Stomach smooth muscle (tissue), 2 donors: ENCODE data around the gene FHDC1.
A peak's percentile ranks its signal among the peaks of the same experiment; 100 is the strongest.
"Not testable (repeated sequence)": the region's sequence is repeated elsewhere in the genome, so short reads cannot be mapped to it uniquely, and the experiment has no call there.

ENCODE experiments used
- H3K27ac ChIP-seq: one replicate; pipeline ENCODE4 v1.7.0; 2013; ENCODE audit warnings: mild to moderate bottlenecking, low read length, inconsistent platforms
- H3K27me3 ChIP-seq, 2 donors: one replicate each; pipeline ENCODE4 v1.7.0; 2013; ENCODE audit warnings: low read length in 2 of 2; ENCODE audit not compliant: insufficient read depth in 2 of 2, control insufficient read depth in 1 of 2
- H3K36me3 ChIP-seq, 2 donors: one replicate each; pipeline ENCODE4 v1.7.0; 2013; ENCODE audit warnings: low read length in 2 of 2; ENCODE audit not compliant: control insufficient read depth in 2 of 2, insufficient read depth in 2 of 2
- H3K4me1 ChIP-seq: one replicate; pipeline ENCODE4 v1.7.0; 2013; ENCODE audit warnings: low read length; ENCODE audit not compliant: control insufficient read depth, insufficient read depth
- H3K4me3 ChIP-seq, 2 donors: one replicate each; pipeline ENCODE4 v1.7.0; 2013; ENCODE audit warnings: low read length in 2 of 2
- H3K9ac ChIP-seq, 2 donors: one replicate each; pipeline ENCODE4 v1.7.0; 2013; ENCODE audit warnings: low read length in 2 of 2, mild to moderate bottlenecking in 1 of 2
- H3K9me3 ChIP-seq, 2 donors: one replicate each; pipeline ENCODE4 v1.7.0; 2013; ENCODE audit warnings: low read length in 2 of 2; ENCODE audit not compliant: control insufficient read depth in 2 of 2
- donor health status: healthy.
- donor health status: Pancreatic carcinoma.

Gene FHDC1, protein sequence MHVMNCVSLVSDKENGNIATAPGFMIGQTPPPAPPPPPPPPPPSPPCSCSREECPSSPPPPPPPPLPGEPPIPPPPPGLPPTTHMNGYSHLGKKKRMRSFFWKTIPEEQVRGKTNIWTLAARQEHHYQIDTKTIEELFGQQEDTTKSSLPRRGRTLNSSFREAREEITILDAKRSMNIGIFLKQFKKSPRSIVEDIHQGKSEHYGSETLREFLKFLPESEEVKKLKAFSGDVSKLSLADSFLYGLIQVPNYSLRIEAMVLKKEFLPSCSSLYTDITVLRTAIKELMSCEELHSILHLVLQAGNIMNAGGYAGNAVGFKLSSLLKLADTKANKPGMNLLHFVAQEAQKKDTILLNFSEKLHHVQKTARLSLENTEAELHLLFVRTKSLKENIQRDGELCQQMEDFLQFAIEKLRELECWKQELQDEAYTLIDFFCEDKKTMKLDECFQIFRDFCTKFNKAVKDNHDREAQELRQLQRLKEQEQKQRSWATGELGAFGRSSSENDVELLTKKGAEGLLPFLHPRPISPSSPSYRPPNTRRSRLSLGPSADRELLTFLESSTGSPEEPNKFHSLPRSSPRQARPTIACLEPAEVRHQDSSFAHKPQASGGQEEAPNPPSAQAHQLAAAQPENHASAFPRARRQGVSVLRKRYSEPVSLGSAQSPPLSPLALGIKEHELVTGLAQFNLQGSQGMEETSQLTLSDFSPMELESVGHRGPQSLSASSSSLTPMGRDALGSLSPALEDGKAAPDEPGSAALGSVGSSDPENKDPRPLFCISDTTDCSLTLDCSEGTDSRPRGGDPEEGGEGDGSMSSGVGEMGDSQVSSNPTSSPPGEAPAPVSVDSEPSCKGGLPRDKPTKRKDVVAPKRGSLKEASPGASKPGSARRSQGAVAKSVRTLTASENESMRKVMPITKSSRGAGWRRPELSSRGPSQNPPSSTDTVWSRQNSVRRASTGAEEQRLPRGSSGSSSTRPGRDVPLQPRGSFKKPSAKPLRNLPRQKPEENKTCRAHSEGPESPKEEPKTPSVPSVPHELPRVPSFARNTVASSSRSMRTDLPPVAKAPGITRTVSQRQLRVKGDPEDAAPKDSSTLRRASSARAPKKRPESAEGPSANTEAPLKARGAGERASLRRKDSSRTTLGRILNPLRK

DNA sequence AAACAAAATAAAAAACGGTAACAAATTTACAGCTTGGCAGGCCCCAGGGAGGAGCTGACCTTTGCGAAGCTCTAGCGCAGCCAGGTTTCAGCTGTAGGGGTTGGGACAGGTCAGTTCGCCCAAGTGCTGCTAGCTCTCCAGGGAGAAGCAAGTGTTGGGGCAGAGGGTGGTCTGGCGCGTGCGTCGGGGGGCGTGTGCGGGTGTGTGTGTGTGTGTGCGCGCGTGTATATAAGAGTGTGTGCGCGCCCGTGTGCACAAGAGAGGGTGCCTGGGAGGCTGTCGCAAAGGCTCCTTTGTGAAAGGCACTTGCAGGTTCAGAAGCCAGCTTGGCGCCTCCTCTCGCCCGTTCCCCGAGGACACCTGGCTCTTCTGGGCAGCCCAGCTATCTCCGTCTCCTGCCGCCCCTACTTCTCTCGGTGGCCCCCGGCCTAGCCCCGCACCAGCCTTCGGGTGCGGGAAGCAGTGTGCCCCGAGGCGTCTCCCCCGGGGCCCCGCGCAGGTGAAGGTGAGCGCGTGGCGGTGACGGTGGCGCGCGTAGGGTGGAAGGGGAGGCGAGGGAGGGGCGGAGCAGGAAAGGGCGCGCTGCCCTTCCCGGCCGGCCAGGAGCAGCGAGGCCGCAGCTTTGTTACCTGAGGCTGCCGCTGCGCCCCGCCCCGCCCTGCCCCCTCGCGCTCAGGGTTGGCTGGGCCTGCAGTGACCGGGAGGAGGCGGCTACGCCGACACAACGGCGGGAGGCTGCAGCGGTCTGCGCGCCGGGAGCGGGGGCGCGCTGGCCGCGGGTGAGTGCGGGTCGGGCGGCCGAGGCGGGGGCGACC is at the start of gene FHDC1:
TSS of gene FHDC1 (plus strand) at position 693 of the 815 bp plus-strand sequence. CDS start 6,735 bp downstream, outside the sequence.
- Histone ChIP-seq H3K36me3 (no peaks in the 10 kb centered on the region), H3K27me3 (peaks cover 24 to 40% of the 10 kb centered on the region in 2 donors), H3K9ac (no peak within 1 kb of the TSS), H3K4me1 (peaks cover 23% of the 10 kb centered on the region), H3K4me3 (peak within 1 kb of the TSS; percentile 56 to 77), H3K9me3 (no peaks in the 10 kb centered on the region), H3K27ac (no peak within 1 kb of the TSS)

DNA sequence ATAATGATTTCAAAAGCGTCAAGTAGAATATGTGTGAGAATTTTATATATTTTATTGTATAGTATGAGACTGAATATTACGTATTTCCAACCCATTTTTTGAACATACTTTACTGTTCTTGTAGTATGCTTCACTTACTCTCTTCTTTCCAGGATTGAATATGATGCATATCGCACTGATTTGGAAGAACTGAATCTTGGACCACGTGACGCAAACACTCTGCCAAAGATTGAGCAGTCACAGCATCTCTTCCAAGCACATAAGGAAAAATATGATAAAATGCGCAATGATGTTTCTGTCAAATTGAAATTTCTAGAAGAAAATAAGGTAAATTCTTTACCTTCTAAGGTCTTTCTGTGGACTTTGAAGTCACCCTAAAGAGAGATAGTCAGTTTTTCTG is 48.1 kb upstream of the FHDC1 start:
- no peak overlapping the region for H3K9ac ChIP-seq
- no peaks in the 10 kb centered on the region for H3K4me1 ChIP-seq
- no peak overlapping the region for H3K4me3 ChIP-seq
- no peaks in the 10 kb centered on the region for H3K9me3 ChIP-seq
- no peaks in the 10 kb centered on the region for H3K27me3 ChIP-seq
- peaks cover 10 to 15% of the 10 kb centered on the region in 2 donors for H3K36me3 ChIP-seq
- no peak overlapping the region for H3K27ac ChIP-seq

DNA sequence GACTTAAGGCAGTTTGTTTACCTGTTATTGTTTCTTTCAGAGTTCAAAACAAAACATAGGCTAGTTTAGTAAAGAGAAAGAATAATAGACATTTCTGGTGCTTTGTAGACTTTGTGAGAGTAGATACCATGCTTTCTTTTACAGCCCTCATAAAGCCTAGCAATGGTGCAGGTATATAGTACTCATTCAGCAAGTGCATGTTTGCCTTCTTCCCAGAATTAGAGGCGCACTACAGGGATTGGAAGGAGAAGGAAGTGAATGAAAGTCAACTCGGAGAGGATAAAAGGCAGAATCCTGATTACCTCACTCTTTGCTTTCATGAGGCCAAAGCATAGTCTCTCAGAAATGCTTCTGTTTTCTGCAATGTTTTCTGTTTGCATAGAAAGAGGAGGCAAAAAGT is 43.1 kb upstream of the FHDC1 start:
- Histone ChIP-seq H3K4me3 (no peak overlapping the region), H3K9ac (no peak overlapping the region), H3K27ac (no peak overlapping the region), H3K27me3 (no peaks in the 10 kb centered on the region), H3K4me1 (no peaks in the 10 kb centered on the region), H3K36me3 (peaks cover 10 to 15% of the 10 kb centered on the region in 2 donors), H3K9me3 (no peaks in the 10 kb centered on the region)

DNA sequence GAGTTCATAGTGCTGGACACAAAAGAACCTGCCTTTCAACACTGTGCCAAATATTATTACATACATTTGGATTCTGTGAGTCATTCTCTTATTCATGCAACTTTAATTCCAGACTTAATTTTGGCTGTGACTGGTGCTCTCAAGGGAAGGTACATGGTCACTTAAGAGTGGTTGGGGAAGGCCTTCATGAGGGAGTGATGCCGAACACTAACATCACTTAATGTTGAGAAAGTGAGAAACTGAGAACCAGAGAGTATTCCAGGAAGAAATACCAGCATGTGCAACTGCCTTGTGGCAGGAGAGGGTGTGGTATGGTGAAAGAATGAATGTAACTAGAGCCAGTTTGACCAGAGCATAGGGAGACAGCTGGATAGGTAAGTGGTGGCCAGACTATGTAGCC is 41.5 kb upstream of the FHDC1 start:
- Histone ChIP-seq H3K36me3 (peaks cover 6 to 12% of the 10 kb centered on the region in 2 donors), H3K4me1 (no peaks in the 10 kb centered on the region), H3K9me3 (no peaks in the 10 kb centered on the region), H3K9ac (no peak overlapping the region), H3K27ac (no peak overlapping the region), H3K27me3 (no peaks in the 10 kb centered on the region), H3K4me3 (no peak overlapping the region)

DNA sequence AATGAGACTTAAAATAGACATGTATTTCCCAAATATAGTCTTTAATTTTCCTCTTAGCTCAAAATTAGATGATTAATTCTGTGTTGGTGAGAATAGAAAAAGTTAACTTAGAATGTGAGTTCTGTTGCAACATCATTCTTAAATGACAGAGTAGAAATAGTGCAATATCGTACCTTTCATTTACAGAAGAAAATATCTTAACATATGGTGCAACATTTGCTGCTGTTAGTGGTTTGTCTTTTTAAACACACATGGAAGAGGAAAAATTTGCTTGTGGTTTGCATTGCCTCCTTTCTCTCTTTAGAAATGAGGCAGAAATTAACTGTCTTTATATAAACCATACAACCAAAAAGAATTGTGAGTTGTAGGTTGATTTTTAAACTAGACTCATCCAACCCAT is 39.3 kb upstream of the FHDC1 start:
- no peaks in the 10 kb centered on the region for H3K27me3 ChIP-seq
- no peak overlapping the region for H3K27ac ChIP-seq
- no peak overlapping the region for H3K4me3 ChIP-seq
- no peak overlapping the region for H3K9ac ChIP-seq
- H3K4me1 ChIP-seq = no peaks in the 10 kb centered on the region
- no peaks in the 10 kb centered on the region for H3K9me3 ChIP-seq
- H3K36me3 ChIP-seq = peaks cover 3 to 12% of the 10 kb centered on the region in 2 donors

DNA sequence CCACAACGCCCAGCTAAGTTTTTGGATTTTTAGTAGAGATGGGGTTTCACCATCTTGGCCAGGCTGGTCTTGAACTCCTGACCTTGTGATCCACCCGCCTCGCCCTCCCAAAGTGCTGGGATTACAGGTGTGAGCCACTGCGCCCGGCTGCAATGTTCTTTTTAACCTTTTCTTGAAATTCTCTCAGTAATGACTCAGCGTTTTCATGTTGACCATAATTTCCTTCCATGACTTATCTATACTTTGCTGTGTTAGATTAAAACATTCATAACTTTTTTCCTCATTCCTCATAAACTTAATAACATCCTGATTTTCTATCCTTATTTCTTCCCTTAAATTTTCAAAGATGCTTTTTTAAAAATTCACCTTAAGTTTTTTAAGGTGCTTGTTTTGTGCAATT is 38.0 kb upstream of the FHDC1 start:
- H3K36me3 ChIP-seq, H3K4me1 ChIP-seq, H3K9ac ChIP-seq, H3K9me3 ChIP-seq, H3K27me3 ChIP-seq, H3K4me3 ChIP-seq, H3K27ac ChIP-seq: not testable (repeated sequence)

DNA sequence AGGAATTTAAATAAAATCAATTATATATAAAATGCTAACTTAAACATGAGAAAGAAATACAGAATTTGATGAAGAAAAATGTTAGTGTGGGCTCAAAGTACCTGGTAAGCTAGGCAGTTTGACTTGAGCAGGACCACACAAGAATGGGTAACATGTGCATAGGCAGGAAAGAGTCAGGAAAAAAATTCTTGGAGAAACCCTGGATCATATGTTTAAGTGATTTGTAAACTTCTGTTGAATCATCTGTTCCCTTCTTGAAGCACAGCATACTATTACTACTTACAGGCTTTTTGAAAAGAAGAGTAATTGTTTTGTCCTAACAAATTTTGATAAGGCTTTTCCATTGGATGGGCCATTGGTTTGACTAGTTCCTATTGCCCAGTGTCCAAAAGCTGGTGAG is 37.5 kb upstream of the FHDC1 start:
- H3K27ac ChIP-seq = no peak overlapping the region
- no peaks in the 10 kb centered on the region for H3K27me3 ChIP-seq
- H3K4me1 ChIP-seq = no peaks in the 10 kb centered on the region
- H3K9ac ChIP-seq = no peak overlapping the region
- no peak overlapping the region for H3K4me3 ChIP-seq
- no peaks in the 10 kb centered on the region for H3K9me3 ChIP-seq
- no peaks in the 10 kb centered on the region for H3K36me3 ChIP-seq

DNA sequence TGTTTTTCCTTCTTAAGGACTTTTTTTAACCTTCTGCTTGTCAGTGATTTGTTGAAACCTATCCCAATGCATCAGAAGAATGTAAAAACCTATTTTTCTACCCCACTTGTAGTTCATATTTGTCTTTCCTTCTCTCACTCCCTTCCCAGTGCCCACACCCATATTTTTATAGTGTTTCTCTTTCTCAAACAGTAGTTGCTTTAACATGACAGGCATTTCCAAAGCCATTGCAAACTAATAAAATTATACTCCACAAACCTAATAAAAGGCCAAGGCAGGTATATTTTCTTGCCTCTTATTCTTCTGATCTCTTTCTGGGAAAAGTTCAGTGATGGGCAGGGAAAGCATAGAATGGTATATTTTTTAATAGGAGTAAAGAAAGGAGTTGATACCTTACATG is 35.7 kb upstream of the FHDC1 start:
- Histone ChIP-seq H3K27ac (no peak overlapping the region), H3K36me3 (no peaks in the 10 kb centered on the region), H3K4me3 (no peak overlapping the region), H3K9ac (no peak overlapping the region), H3K27me3 (no peaks in the 10 kb centered on the region), H3K4me1 (no peaks in the 10 kb centered on the region), H3K9me3 (no peaks in the 10 kb centered on the region)

DNA sequence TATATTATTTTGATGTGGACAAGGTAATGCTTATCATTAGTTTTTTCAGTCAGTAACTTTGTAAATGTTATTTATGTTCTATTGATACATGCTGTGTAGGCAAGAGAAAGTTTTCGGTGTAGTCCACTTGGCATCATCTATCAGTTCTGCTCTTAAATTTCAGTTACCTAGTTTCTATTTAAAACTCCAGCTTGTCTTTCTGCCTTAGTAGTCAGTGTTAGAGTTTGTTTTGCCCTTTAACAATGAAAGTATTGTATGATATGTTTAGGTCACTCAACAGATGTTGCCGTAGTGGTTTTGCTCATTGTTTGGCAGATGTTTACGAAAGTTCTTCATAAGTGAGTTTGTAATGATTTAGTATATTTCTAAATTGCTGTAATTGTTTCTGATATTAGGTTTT is 34.9 kb upstream of the FHDC1 start:
- H3K36me3 ChIP-seq = no peaks in the 10 kb centered on the region
- no peak overlapping the region for H3K9ac ChIP-seq
- H3K4me1 ChIP-seq = no peaks in the 10 kb centered on the region
- H3K27ac ChIP-seq = no peak overlapping the region
- no peaks in the 10 kb centered on the region for H3K27me3 ChIP-seq
- no peaks in the 10 kb centered on the region for H3K9me3 ChIP-seq
- no peak overlapping the region for H3K4me3 ChIP-seq

DNA sequence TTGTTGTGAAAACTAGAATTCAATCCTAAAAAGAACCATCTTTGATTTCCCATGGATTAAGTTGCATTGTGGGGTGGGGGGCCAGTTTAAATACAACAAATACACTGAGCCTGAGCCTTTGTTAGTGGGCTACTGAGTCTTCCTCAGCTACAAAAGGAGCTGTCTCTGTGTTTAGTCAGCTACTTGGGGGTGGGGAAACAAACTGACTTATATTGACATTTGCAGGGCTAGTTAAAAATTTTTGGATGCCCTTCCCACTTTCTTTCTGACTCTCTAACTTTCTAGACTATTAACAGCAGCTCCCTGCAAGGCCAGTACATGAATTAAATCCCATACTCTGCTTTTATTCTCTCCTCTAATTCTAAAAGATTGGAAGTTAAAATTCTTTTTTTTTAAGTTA is 32.5 kb upstream of the FHDC1 start:
- no peak overlapping the region for H3K9ac ChIP-seq
- no peaks in the 10 kb centered on the region for H3K9me3 ChIP-seq
- no peaks in the 10 kb centered on the region for H3K4me1 ChIP-seq
- no peak overlapping the region for H3K27ac ChIP-seq
- H3K27me3 ChIP-seq = no peaks in the 10 kb centered on the region
- no peak overlapping the region for H3K4me3 ChIP-seq
- no peaks in the 10 kb centered on the region for H3K36me3 ChIP-seq
